ENCODE results near the gene AGBL4.

The AGBL4 gene

GRCh38 chr1:49125746-49126145 is 898.0 kb downstream of the AGBL4 start:
- no peak for DNase-seq (ENCODE audit: low read depth)
- no peak overlapping the region for H3K4me3 ChIP-seq (ENCODE audit: low read depth, low read length)
- no peak for TF ChIP-seq CTCF (IDR thresholded peaks at IDR 0.05; ENCODE audit: low read depth, low read length, missing control alignments)

GRCh38 chr1:49111931-49112330 is 911.8 kb downstream of the AGBL4 start:
- TF ChIP-seq CTCF (IDR thresholded peaks at IDR 0.05; ENCODE audit: low read depth, low read length, missing control alignments) = no peak
- no peak for DNase-seq (ENCODE audit: low read depth)
- no peak overlapping the region for H3K4me3 ChIP-seq (ENCODE audit: low read depth, low read length)

- TF ChIP-seq CTCF (IDR thresholded peaks at IDR 0.05; ENCODE audit: low read depth, low read length, missing control alignments) = no peak
- no peak for DNase-seq (ENCODE audit: low read depth)
- no peak overlapping the region for H3K4me3 ChIP-seq (ENCODE audit: low read depth, low read length)
These were observed 917.3 kb downstream of the AGBL4 start for GRCh38 chr1:49106445-49106844.

- no peak overlapping the region for H3K4me3 ChIP-seq (ENCODE audit: low read depth, low read length)
- no peak for DNase-seq (ENCODE audit: low read depth)
- TF ChIP-seq CTCF (IDR thresholded peaks at IDR 0.05; ENCODE audit: low read depth, low read length, missing control alignments) = no peak
These were observed 919.2 kb downstream of the AGBL4 start for GRCh38 chr1:49104575-49104974.

- DNase-seq (ENCODE audit: low read depth) = no peak
- H3K4me3 ChIP-seq (ENCODE audit: low read depth, low read length) = no peak overlapping the region
- TF ChIP-seq CTCF (IDR thresholded peaks at IDR 0.05; ENCODE audit: low read depth, low read length, missing control alignments) = no peak
These were observed 921.0 kb downstream of the AGBL4 start for GRCh38 chr1:49102752-49103151.

- TF ChIP-seq CTCF (IDR thresholded peaks at IDR 0.05; ENCODE audit: low read depth, low read length, missing control alignments) = no peak
These were observed 924.9 kb downstream of the AGBL4 start for GRCh38 chr1:49098866-49099265.

GRCh38 chr1:49086327-49086726 is 937.4 kb downstream of the AGBL4 start:
- no peak for DNase-seq (ENCODE audit: low read depth)
- no peak for TF ChIP-seq CTCF (IDR thresholded peaks at IDR 0.05; ENCODE audit: low read depth, low read length, missing control alignments)
- H3K4me3 ChIP-seq (ENCODE audit: low read depth, low read length) = no peak overlapping the region

More at GRCh38 chr1:49098866-49099265, 924.9 kb downstream of the AGBL4 start:
- H3K4me3 ChIP-seq (ENCODE audit: low read depth, low read length) = no peak overlapping the region
- no peak for DNase-seq (ENCODE audit: low read depth)
